ENCODE measurements around the gene MED13. TPM values are rescaled to one million over a fixed set of nuclear protein-coding genes. Genes with fewer than 3 reads are reported as not detected.
"Not testable (repeated sequence)": the region's sequence is repeated elsewhere in the genome, so short reads cannot be mapped to it uniquely, and the experiment has no call there.

Gene MED13
- total RNA-seq, 1 donor from 2014 or later, result 33.6 TPM

- DNase-seq (ENCODE audit: low read depth, low spot score), result no peak
Measured at GRCh38 chr17:62000186-62000585, 64.9 kb downstream of the MED13 start.

DNA sequence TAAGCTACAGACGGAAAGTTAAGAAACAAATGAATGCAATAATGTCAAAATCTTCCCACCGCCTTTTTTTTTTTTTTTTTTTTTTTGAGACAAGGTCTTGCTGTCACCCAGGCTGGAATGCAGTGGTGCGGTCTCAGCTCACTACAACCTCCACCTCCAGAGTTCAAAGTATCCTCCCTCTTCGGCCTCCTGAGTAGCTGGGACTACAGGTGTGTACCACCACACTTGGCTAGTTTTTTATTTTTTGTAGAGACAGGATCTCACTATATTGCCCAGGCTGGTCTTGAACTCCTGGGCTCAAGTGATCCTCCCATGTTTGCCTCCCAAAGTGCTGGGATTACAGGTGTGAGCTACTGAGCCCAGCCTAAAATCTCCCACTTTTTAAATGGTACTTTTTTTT lies 66.5 kb downstream of the MED13 start:
- not testable (repeated sequence) for DNase-seq (ENCODE audit: low read depth, low spot score)

- DNase-seq (ENCODE audit: low read depth, low spot score), result no peak
Measured at GRCh38 chr17:61997664-61998063, 67.4 kb downstream of the MED13 start.

DNA sequence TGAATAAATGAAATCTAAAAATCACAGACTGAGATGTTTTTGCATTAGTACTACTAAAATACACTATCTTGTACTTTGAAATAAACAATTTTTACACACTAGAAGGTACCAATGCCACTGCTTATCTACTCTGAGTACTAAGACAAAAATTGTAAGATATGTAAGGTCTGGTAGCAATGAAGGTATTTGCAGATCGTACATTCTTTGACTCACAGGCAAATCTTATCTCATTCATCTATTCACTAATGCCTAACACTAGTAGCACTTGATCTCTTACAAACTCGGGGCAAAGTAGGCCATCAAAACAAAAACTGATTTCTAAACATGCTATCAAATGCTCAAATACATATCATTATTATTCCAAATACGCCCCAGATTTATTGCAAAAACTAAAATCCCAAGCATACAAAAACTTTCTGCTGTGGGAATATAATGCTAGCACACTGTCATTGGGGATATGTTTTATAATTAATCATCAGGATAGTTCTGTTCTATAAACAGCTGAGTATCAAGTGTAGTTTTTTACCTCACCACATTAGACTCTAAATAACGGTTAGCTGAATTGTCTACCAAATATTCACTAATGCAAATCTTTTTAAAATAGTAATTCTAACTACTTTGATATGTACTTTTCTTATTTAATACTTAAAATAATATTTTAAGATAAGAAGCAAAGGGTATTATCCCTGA lies 68.0 kb downstream of the MED13 start:
- DNase-seq (ENCODE audit: low read depth, low spot score), result no peak

DNA sequence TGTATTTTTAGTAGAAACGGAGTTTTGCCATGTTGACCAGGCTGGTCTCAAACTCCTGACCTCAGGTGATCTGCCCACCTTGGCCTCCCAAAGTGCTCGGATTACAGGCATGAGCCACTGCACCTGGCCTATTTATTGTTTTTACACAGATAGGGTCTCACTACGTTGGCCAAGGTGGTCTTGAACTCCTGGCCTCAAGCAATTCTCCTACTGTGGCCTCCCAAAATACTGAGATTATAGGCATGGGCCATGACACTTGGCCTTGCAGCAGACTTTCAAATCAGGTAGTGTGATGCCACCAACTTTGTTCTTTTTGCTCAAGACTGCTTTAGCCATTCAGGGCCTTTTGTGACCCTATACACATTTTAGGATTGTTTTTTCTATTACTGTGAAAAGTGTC lies 75.6 kb downstream of the MED13 start:
- no peak for DNase-seq (ENCODE audit: low read depth, low spot score)

- DNase-seq (ENCODE audit: low read depth, low spot score), result no peak
Measured at GRCh38 chr17:61986898-61987297, 78.2 kb downstream of the MED13 start.

- peak; percentile 11 for DNase-seq (ENCODE audit: low read depth, low spot score)
Measured at GRCh38 chr17:61984821-61985220, 80.3 kb downstream of the MED13 start.

DNA sequence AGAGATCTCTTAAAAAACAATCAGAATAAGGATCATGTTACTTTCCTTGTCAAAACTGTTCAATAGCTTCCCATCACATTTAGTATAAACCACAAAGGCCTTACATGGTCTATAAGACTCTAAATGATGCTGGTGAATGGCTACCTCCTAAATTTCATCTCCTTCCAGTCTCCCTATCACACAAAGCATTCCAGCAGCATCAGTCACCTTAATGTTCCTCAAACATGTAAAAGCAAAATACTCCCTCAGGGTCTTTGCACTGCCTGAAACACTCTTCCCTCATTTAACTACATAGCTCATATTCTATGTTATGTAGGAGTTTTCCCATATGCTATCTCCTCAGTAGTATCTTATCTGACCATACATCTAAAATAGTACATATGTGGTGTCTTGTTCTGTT lies 83.8 kb downstream of the MED13 start:
- DNase-seq (ENCODE audit: low read depth, low spot score), result no peak

DNA sequence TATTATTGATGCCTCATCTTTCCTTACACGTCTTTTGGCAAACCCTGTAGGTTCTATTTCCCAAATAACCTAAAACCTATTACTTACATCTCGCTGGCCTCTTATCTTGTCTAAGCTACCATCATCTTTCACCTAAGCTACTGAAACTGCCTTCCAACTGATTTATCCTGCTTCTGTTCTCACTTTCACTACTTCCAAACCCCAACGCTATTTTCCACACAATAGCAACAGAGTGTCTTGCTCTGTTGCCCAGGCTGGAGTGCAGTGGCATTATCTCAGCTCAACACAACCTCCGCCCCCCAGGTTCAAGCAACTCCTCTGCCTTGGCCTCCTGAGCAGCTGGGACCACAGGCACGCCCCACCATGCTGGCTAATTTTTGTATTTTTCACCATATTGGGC lies 84.5 kb downstream of the MED13 start:
- DNase-seq (ENCODE audit: low read depth, low spot score), result no peak

DNA sequence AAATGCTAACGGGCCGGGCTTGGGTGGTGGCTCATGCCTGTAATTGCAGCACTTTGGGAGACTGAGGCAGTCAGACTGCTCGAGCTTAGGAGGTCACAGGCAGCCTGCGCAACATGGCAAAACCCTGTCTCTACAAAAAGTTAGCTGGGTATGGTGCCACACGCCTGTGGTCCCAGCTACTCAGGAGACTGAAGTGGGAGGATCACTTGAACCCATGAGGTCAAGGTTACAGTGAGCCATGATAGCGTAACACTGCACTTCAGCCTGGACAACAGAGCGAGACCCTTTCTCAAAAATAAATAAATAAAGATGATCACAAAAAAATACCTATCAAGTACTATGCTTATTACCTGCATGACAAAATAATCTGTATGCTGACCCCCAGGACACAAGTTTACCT lies 91.0 kb downstream of the MED13 start:
- no peak for DNase-seq (ENCODE audit: low read depth, low spot score)

DNA sequence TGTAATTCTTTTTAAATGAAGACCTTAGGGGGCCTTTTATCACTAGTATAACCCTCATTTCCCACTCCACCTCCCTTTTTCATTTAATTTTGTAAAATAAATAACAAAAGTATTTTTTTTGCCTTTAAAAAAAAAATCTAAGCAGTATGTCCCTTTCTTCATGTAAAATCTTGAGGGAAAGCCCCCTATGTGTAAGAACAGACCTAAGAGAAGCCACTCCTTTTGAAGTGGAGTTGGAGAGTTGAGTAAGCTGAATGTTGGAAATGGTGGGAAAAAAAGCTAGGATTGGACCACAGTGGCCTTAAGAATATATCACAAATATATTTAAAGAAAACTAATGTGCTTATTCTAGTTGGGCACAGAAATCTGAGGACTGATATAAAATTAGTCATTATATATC lies 92.8 kb downstream of the MED13 start:
- DNase-seq (ENCODE audit: low read depth, low spot score), result no peak

DNA sequence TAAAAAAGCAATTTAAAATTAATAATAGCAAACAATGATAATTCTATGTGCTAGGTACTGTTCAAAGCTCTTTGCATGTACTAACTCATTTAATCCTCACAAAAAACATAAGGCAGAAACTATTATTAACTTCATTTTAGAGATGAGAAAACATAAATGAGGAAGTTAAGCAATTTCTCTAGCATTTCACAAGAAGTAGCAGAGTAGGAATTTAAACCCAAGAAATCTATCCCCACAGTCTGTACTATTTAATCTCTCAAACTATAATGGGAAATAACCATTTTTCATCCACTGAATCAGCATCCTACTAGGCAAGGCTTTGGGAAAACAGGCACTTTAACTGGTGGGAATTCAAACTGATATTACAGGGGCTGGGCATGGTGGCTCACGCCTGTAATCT lies 95.0 kb downstream of the MED13 start:
- DNase-seq (ENCODE audit: low read depth, low spot score), result no peak

GRCh38 chr17:61968757-61969156 lies 96.3 kb downstream of the MED13 start:
- no peak for DNase-seq (ENCODE audit: low read depth, low spot score)

GRCh38 chr17:61967729-61968128 lies 97.3 kb downstream of the MED13 start:
- no peak for DNase-seq (ENCODE audit: low read depth, low spot score)

GRCh38 chr17:61966191-61966590 lies 98.9 kb downstream of the MED13 start:
- no peak for DNase-seq (ENCODE audit: low read depth, low spot score)

DNA sequence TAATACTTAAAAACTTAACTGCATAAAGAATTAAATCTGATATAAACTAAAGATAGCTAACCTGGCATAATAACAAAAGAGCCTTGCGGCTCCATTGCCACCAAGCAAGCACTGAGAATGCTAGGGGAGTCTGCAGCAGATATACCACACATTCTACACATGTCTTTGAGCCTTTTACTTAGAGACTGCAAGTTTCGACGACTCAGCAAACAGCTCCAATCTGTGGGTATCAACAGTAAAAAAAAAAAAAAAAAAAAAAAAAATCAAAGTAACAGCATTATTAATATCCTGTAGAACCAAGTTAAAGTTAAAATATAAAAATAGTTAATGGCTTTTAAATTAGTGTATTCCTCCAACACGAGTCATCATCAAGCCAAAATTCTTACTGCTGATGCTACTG lies 109.5 kb downstream of the MED13 start:
- DNase-seq (ENCODE audit: low read depth, low spot score), result no peak

DNA sequence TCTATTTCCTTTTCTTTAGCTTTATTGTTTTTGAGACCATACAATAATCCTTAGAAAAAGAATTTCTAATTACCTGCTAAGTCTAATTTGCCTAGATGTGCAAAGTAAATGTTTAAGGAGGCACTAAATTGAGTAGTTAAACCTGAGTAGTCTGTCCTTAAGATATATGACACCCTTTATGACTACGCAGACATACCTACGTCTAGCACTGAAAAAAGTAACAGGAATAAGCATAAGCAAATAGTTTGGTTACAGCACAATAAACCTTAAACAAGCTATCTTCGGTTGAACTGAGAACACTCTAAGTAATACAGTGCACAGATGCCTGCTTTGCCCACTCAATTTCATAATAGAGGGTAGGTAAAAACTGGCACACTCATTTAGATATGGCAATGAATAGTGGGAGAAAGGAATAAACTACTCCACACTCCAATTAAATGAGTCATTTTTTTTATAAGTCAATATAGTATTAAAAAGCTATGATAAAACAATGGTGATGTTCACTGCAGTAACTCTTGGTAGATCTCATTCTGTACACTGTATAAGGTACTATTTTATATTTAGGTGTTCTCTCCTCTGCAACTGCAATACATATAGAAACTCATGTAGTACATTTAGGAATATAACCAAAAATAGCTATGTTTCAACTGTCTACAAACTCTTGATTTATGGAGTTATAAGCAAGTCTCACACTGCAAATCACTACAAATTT lies 117.6 kb downstream of the MED13 start:
- DNase-seq (ENCODE audit: low read depth, low spot score), result no peak

- DNase-seq (ENCODE audit: low read depth, low spot score), result no peak
Measured at GRCh38 chr17:61946359-61946758, 118.7 kb downstream of the MED13 start.

GRCh38 chr17:61943117-61943516 lies 122.0 kb downstream of the MED13 start:
- no peak for DNase-seq (ENCODE audit: low read depth, low spot score)

DNA sequence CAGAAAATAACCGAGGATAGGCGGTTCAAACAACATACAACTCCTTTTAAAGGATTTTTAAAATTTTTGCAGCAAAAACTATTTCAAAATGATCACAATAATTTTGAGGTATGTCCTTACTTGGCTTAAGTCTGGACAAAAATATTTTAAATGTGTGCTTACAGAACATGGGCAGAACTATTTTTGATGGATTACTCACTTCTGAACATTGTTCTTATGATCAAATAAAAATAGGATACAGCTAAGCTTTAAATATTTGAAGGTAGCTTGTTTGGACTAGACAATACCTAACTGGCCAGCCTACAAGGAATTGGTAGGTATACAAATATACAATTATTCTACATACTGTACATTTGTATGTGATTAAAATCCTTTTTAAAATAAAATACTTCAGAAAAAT lies 123.0 kb downstream of the MED13 start:
- DNase-seq (ENCODE audit: low read depth, low spot score), result no peak

GRCh38 chr17:61928101-61928436 lies 137.0 kb downstream of the MED13 start:
- DNase-seq (ENCODE audit: low read depth, low spot score), result no peak

- peak; percentile 87 for DNase-seq (ENCODE audit: low read depth, low spot score)
Measured at GRCh38 chr17:61927208-61928100, 137.6 kb downstream of the MED13 start, which contains the start of gene INTS2. Gene INTS2 (minus strand): TSS chr17:61927982. CDS start chr17:61926644, 1,338 bp downstream.

Data from pulmonary artery endothelial cell (primary cell).